ENCODE measurements around the gene SEZ6L2. TPM values are rescaled to one million over a fixed set of nuclear protein-coding genes. Genes with fewer than 3 reads are reported as not detected.
"Not testable (repeated sequence)": the region's sequence is repeated elsewhere in the genome, so short reads cannot be mapped to it uniquely, and the experiment has no call there.

SEZ6L2 gene
- total RNA-seq: 1 to 10 TPM in 2 of 4 donors, under 1 TPM in 2; 0.33 to 1.5 (median 0.79) TPM

DNA sequence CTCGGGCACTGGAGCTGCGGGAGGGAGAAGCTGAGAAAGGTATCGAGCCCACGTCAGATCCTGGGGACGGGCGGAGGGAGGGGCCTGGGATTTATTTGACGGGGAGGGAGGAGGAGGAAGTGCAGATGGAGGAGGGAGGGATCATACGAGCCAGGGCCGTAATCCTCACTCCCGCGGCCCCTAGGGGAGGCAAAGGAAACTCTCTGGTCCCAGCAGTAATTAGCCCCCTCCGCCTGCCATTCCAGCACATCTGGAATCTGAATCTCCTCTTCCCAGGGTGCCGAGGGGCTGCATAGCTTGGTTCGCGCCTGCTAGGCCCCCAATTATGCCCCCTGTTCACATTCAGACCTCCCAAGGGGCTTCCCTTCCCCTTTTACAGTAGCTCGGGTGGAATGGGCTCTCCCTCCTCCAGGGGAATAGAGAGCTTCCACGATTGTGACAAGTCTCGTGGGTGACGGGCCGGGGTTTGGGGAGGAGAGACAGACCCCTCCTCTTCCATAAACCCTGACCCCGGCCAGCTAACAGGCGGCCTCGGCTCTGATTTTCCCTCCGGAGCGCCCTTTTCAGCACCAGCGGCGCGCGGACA lies at the start of gene SEZ6L2:
TSS of gene SEZ6L2 (minus strand) at position 35 of the 586 bp plus-strand sequence. CDS start 531 bp downstream, outside the sequence.
- WGBS, 2 donors: 1% methylated on average over 23 to 28 of the region's 29 CpGs
- no peaks in the 10 kb centered on the region for H3K9me3 ChIP-seq
- TF ChIP-seq, protein P1, sequence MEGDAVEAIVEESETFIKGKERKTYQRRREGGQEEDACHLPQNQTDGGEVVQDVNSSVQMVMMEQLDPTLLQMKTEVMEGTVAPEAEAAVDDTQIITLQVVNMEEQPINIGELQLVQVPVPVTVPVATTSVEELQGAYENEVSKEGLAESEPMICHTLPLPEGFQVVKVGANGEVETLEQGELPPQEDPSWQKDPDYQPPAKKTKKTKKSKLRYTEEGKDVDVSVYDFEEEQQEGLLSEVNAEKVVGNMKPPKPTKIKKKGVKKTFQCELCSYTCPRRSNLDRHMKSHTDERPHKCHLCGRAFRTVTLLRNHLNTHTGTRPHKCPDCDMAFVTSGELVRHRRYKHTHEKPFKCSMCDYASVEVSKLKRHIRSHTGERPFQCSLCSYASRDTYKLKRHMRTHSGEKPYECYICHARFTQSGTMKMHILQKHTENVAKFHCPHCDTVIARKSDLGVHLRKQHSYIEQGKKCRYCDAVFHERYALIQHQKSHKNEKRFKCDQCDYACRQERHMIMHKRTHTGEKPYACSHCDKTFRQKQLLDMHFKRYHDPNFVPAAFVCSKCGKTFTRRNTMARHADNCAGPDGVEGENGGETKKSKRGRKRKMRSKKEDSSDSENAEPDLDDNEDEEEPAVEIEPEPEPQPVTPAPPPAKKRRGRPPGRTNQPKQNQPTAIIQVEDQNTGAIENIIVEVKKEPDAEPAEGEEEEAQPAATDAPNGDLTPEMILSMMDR (IDR thresholded peaks at IDR 0.05): no peak
- TF ChIP-seq POLR2A (IDR thresholded peaks at IDR 0.05): no peak
- H3K27me3 ChIP-seq: no peaks in the 10 kb centered on the region
- H3K27ac ChIP-seq: no peak within 1 kb of the TSS
- peak in 1 of 2 donors; percentile 12 for DNase-seq
- H3K36me3 ChIP-seq: no peaks in the 10 kb centered on the region
- intact Hi-C loops (cut with DNase I): no loop called here
- peaks cover 6 to 16% of the 10 kb centered on the region in 2 donors for H3K4me1 ChIP-seq
- peak within 1 kb of the TSS in 1 of 3 donors; percentile 44 for H3K4me3 ChIP-seq (replicated peaks in 1 of 3)

DNA sequence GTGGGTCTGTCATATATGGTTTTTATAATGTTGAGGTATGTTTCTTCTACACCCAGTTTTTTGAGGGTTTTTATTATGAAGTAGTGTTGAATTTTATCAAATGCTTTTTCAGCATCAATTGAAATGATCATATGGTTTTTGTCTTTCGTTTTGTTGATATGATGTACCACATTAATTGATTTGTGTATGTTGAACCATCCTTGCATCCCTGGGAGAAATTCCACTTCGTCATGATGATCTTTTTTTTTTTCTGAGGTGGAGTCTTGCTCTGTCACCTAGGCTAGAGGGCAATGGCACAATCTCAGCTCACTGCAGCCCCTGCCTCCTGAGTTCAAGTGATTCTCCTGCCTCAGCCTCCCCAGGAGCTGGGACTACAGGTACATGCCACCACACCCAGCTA lies 48.5 kb upstream of the SEZ6L2 start:
- no peak for DNase-seq
- H3K9me3 ChIP-seq: no peaks in the 10 kb centered on the region
- no peak overlapping the region for H3K4me3 ChIP-seq (replicated peaks in 1 of 3)
- H3K27ac ChIP-seq: no peak overlapping the region
- H3K4me1 ChIP-seq: no peaks in the 10 kb centered on the region
- H3K36me3 ChIP-seq: no peaks in the 10 kb centered on the region
- WGBS, 2 donors: 89 to 91% methylated on average over 2 of the region's 2 CpGs
- intact Hi-C loops (cut with DNase I): no loop called here
- H3K27me3 ChIP-seq: no peaks in the 10 kb centered on the region
- TF ChIP-seq, protein P1 (IDR thresholded peaks at IDR 0.05): no peak
- TF ChIP-seq POLR2A (IDR thresholded peaks at IDR 0.05): no peak

DNA sequence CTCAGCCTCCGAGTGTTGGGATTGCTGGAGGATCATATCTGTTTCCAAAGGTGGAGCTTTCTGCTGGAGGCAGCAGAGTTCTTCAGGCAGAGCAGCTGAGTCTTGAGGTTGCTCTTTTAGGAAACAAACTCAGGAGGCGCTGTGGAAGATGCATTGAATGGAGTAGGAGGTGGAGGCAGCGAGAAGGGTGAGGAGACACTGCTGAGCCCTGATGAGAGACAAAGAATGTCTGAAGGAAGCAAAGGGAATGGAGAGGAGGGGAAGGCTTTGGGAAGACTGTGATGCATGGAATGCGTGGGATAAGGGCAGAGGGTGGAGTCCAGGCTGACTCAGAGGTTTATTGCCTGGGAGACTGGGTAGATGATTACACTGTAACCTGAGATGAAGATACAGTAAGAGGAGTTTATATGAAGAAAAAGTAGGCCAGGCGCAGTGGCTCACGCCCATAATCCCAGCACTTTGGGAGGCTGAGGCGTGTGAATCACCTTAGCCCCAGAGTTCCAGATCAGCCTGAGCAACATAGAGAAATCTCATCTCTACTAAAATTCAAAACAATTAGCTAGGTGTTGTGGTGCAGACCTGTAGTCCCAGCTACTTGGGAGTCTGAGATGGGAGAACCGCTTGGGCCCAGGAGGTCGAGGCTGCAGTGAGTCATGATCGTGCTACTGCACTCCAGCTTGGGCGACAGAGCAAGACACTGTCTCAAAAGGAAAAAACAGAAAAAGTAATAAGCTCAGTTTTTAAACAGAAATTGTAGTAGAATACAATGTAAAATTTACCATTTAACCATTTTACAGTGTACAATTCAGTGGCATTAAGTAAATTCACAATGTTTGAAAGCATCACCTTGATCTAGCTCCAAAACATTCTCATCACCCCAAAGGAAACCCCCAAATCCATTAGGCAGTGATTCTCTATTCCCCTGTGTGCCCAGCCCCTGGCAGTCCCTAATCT lies 44.8 kb upstream of the SEZ6L2 start:
- H3K27ac ChIP-seq: no peak overlapping the region
- 62 to 70% methylated on average over 11 of the region's 11 CpGs for WGBS, 2 donors
- H3K36me3 ChIP-seq: no peaks in the 10 kb centered on the region
- H3K9me3 ChIP-seq: no peaks in the 10 kb centered on the region
- no peaks in the 10 kb centered on the region for H3K27me3 ChIP-seq
- no peaks in the 10 kb centered on the region for H3K4me1 ChIP-seq
- H3K4me3 ChIP-seq (replicated peaks in 1 of 3): no peak overlapping the region
- intact Hi-C loops (cut with DNase I): no loop called here
- no peak for TF ChIP-seq POLR2A (IDR thresholded peaks at IDR 0.05)
- TF ChIP-seq, protein P1 (IDR thresholded peaks at IDR 0.05): no peak
- DNase-seq: no peak

DNA sequence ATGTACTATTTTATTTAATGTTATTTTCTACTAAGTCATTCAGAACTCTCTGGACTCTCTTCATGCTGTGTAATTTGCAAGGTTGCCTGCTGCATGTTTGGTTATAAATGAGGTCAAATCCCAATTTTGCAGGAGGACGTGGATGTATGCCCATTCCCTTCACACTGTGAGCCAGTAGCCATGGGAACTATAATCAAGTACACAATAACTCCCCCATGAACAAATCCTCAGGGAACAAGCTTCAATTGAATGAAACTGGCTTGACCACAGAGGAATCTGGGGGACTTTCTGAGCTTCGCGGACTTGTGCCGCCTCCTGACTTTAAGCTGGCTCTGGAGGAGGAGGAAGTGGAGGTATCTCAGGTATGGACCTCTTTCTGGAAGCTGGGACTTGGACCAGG lies 41.3 kb upstream of the SEZ6L2 start:
- Histone ChIP-seq H3K9me3 (no peaks in the 10 kb centered on the region), H3K27me3 (no peaks in the 10 kb centered on the region), H3K4me3 (replicated peaks in 1 of 3) (no peak overlapping the region), H3K27ac (no peak overlapping the region), H3K4me1 (no peaks in the 10 kb centered on the region), H3K36me3 (no peaks in the 10 kb centered on the region)
- no peak for DNase-seq
- intact Hi-C loops (cut with DNase I): no loop called here
- 69% methylated on average over 4 of the region's 4 CpGs for WGBS, 2 donors
- TF ChIP-seq POLR2A (IDR thresholded peaks at IDR 0.05): no peak
- TF ChIP-seq, protein P1 (IDR thresholded peaks at IDR 0.05): no peak

DNA sequence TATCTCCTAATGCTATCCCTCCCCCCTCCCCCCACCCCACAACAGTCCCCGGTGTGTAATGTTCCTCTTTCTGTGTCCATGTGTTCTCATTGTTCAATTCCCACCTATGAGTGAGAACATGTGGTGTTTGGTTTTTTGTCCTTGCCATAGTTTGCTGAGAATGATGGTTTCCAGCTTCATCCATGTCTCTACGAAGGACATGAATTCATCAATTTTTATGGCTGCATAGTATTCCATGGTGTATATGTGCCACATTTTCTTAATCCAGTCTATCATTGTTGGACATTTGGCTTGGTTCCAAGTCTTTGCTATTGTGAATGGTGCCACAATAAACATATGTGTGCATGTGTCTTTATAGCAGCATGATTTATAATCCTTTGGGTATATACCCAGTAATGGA lies 32.4 kb upstream of the SEZ6L2 start:
- H3K36me3 ChIP-seq; H3K27ac ChIP-seq; H3K27me3 ChIP-seq; H3K4me3 ChIP-seq (replicated peaks in 1 of 3); intact Hi-C loops (cut with DNase I); H3K9me3 ChIP-seq; H3K4me1 ChIP-seq; DNase-seq: not testable (repeated sequence)
- 100% methylated on average over 2 of the region's 2 CpGs for WGBS, 2 donors

Measured in thyroid gland (tissue), 4 donors.